Osteoblast (primary cell): ENCODE measurements around the gene SH3GL2. TPM values are rescaled to one million over a fixed set of nuclear protein-coding genes. Genes with fewer than 3 reads are reported as not detected.

Source experiments
- DNase-seq: peaks from one replicate; pipeline ENCODE4 v3.0.0; 2011; ENCODE audit warnings: low spot score, mixed read lengths; ENCODE audit not compliant: insufficient read length; ENCODE audit errors: missing footprints
- H2AFZ ChIP-seq: 2 replicates; pipeline ENCODE4 v1.6.0; 2011; ENCODE audit warnings: mild to moderate bottlenecking, low read length
- H3K27ac ChIP-seq: 2 replicates; pipeline ENCODE4 v1.5.1; 2011; ENCODE audit warnings: mild to moderate bottlenecking, low read depth, low read length, moderate library complexity
- H3K27me3 ChIP-seq: 2 replicates; pipeline ENCODE4 v1.6.0; 2012; ENCODE audit warnings: mild to moderate bottlenecking, control low read depth, inconsistent platforms, low read length, moderate library complexity; ENCODE audit not compliant: insufficient read depth
- H3K36me3 ChIP-seq: 2 replicates; pipeline ENCODE4 v1.5.1; 2011; ENCODE audit warnings: mild to moderate bottlenecking, low read length, control low read depth, moderate library complexity; ENCODE audit not compliant: insufficient read depth
- H3K4me1 ChIP-seq: 2 replicates; pipeline ENCODE4 v1.5.1; 2011; ENCODE audit warnings: mild to moderate bottlenecking, low read length, control low read depth, moderate library complexity; ENCODE audit not compliant: insufficient read depth
- H3K4me2 ChIP-seq: 2 replicates; pipeline ENCODE4 v1.6.0; 2011; ENCODE audit warnings: mild to moderate bottlenecking, low read length; ENCODE audit not compliant: insufficient read depth
- H3K4me3 ChIP-seq: fragments of 200-600 bp; sonication (generic); 3 replicates; pipeline ENCODE4 v1.5.1; 2012; ENCODE audit warnings: mild to moderate bottlenecking, low read length, inconsistent platforms; ENCODE audit not compliant: insufficient read depth
- H3K79me2 ChIP-seq: 2 replicates; pipeline ENCODE4 v1.6.0; 2012; ENCODE audit warnings: mild to moderate bottlenecking, low read length, control low read depth, inconsistent platforms; ENCODE audit not compliant: insufficient read depth
- H3K9me3 ChIP-seq: 2 replicates; pipeline ENCODE4 v1.5.1; 2011; ENCODE audit warnings: low read depth, low read length, control low read depth
- H4K20me1 ChIP-seq: 2 replicates; pipeline ENCODE4 v1.6.0; 2012; ENCODE audit warnings: mild to moderate bottlenecking, low read length, control low read depth; ENCODE audit not compliant: insufficient read depth
- total RNA-seq: library from RNA; depleted of rRNA; stranded (reverse); fragments of >200 nt; gene quantifications from 2 replicates; pipeline ENCODE4 v1.2.3, GENCODE V29; 2012
- TF ChIP-seq, protein P1 (sequence below): IDR thresholded peaks from 2 replicates; pipeline ENCODE4 v1.5.1; 2011; ENCODE audit warnings: mild to moderate bottlenecking, low read depth, low read length, moderate library complexity; ENCODE audit errors: extremely low read depth

Gene SH3GL2
- total RNA-seq, 1 donor, result under 0.01 TPM

- Histone ChIP-seq H3K27ac (no peak overlapping the region), H2AFZ (no peak overlapping the region), H3K4me2 (no peak overlapping the region), H3K27me3 (no peaks in the 10 kb centered on the region), H4K20me1 (no peaks in the 10 kb centered on the region), H3K79me2 (no peaks in the 10 kb centered on the region), H3K9me3 (no peaks in the 10 kb centered on the region), H3K4me1 (no peaks in the 10 kb centered on the region), H3K36me3 (no peaks in the 10 kb centered on the region), H3K4me3 (no peak overlapping the region)
- TF ChIP-seq, protein P1, sequence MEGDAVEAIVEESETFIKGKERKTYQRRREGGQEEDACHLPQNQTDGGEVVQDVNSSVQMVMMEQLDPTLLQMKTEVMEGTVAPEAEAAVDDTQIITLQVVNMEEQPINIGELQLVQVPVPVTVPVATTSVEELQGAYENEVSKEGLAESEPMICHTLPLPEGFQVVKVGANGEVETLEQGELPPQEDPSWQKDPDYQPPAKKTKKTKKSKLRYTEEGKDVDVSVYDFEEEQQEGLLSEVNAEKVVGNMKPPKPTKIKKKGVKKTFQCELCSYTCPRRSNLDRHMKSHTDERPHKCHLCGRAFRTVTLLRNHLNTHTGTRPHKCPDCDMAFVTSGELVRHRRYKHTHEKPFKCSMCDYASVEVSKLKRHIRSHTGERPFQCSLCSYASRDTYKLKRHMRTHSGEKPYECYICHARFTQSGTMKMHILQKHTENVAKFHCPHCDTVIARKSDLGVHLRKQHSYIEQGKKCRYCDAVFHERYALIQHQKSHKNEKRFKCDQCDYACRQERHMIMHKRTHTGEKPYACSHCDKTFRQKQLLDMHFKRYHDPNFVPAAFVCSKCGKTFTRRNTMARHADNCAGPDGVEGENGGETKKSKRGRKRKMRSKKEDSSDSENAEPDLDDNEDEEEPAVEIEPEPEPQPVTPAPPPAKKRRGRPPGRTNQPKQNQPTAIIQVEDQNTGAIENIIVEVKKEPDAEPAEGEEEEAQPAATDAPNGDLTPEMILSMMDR, result no peak
- DNase-seq, result no peak
These were observed 116.6 kb downstream of the SH3GL2 start for GRCh38 chr9:17695482-17695881.

- Histone ChIP-seq H3K79me2 (no peaks in the 10 kb centered on the region), H3K4me1 (no peaks in the 10 kb centered on the region), H2AFZ (no peak overlapping the region), H3K36me3 (no peaks in the 10 kb centered on the region), H3K27ac (no peak overlapping the region), H3K27me3 (no peaks in the 10 kb centered on the region), H3K4me2 (no peak overlapping the region), H3K4me3 (no peak overlapping the region), H3K9me3 (no peaks in the 10 kb centered on the region), H4K20me1 (no peaks in the 10 kb centered on the region)
- no peak for DNase-seq
- TF ChIP-seq, protein P1, result no peak
These were observed 120.9 kb downstream of the SH3GL2 start for GRCh38 chr9:17699615-17700330.

DNA sequence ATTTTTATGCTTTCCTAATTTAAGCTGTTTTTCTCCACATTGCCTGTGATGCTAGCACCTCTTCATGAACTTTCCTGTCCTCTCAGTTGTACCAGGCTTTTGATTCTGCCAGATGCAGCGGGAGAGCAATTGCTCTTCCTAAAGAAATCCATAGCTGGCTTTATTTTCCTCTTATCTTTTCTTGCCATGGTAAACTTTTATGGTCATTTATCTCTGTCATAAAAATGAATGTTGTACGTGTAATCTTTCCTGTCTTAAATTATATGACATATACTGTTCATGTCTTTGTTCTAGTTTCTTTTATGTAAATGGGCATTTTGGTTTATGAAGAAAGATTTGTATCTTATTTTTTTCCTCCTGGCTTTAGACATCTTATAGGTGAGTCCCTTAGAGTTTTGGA is 127.5 kb downstream of the SH3GL2 start:
- Histone ChIP-seq H3K4me2 (no peak overlapping the region), H4K20me1 (no peaks in the 10 kb centered on the region), H3K79me2 (no peaks in the 10 kb centered on the region), H3K9me3 (no peaks in the 10 kb centered on the region), H3K4me3 (no peak overlapping the region), H3K4me1 (no peaks in the 10 kb centered on the region), H3K27ac (no peak overlapping the region), H3K27me3 (no peaks in the 10 kb centered on the region), H2AFZ (no peak overlapping the region), H3K36me3 (no peaks in the 10 kb centered on the region)
- TF ChIP-seq, protein P1, result no peak
- no peak for DNase-seq

DNA sequence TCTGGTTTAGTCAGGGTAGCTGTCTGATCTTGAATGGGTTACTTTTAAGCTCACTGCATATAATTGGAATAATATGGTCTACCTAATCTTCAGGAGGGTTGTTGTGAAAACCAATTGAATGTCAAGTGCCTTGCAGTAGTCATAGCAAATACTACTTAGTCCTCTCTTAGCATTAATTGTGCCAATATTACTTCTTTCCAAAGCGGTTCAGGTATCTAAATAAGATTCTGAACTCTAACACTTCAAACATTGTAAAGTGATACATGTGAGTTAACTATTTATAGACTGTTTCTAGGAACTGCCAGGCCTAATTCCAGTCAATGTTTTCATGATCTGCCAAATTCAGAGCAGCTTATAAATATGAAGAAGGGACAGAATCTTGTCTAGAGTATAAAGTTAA is 140.2 kb downstream of the SH3GL2 start:
- TF ChIP-seq, protein P1, result no peak
- Histone ChIP-seq H3K36me3 (no peaks in the 10 kb centered on the region), H4K20me1 (no peaks in the 10 kb centered on the region), H3K4me3 (no peak overlapping the region), H2AFZ (no peak overlapping the region), H3K79me2 (no peaks in the 10 kb centered on the region), H3K9me3 (no peaks in the 10 kb centered on the region), H3K4me2 (no peak overlapping the region), H3K4me1 (no peaks in the 10 kb centered on the region), H3K27me3 (no peaks in the 10 kb centered on the region), H3K27ac (no peak overlapping the region)
- DNase-seq, result no peak
